ENCODE measurements around the gene MS4A1. TPM values are rescaled to one million over a fixed set of nuclear protein-coding genes. Genes with fewer than 3 reads are reported as not detected.

The MS4A1 gene
- polyA plus RNA-seq, 3 donors = 0.88 to 8.0 (median 1.3) TPM

Other genes starting within 250 kb of the MS4A1 start
- gene MS4A4E, start 212.7 kb upstream of the MS4A1 start, polyA plus RNA-seq = 10 to 100 TPM in 1 of 3 donors, 1 to 10 TPM in 1, under 1 TPM in 1; 1.00 to 10.2 (median 1.1) TPM
- 10 to 100 TPM; 19.2 to 41.8 (median 27.4) TPM for gene MS4A4A, start 175.2 kb upstream of the MS4A1 start, polyA plus RNA-seq
- not detected for gene MS4A6E, start 128.6 kb upstream of the MS4A1 start, polyA plus RNA-seq
- 100 to 1,000 TPM; 181 to 596 (median 504) TPM for gene MS4A7, start 77.3 kb upstream of the MS4A1 start, polyA plus RNA-seq
- 10 to 100 TPM in 1 of 3 donors, 1 to 10 TPM in 2; 3.0 to 30.8 (median 7.5) TPM for gene MS4A14, start 59.4 kb upstream of the MS4A1 start, polyA plus RNA-seq
- not detected for gene MS4A5, start 26.3 kb upstream of the MS4A1 start, polyA plus RNA-seq
- gene MS4A12, start 36.9 kb downstream of the MS4A1 start, polyA plus RNA-seq = not detected
- not detected for gene MS4A13, start 59.5 kb downstream of the MS4A1 start, polyA plus RNA-seq
- gene MS4A8, start 243.8 kb downstream of the MS4A1 start, polyA plus RNA-seq = not detected

Measured in CD14-positive monocyte (primary cell).